Stimulated activated CD8-positive, alpha-beta memory T cell treated with anti-CD3 and anti-CD28 coated beads, Interleukin-15, amount 100 ng/mL, for 24 hours (primary cell): ENCODE results near the gene ABI1.
"Not testable (repeated sequence)": the region's sequence is repeated elsewhere in the genome, so short reads cannot be mapped to it uniquely, and the experiment has no call there.

Experiments
- DNase-seq: peaks from one replicate; pipeline ENCODE4 v3.0.0-alpha.2; 2020; ENCODE audit warnings: low read depth

Gene ABI1

GRCh38 chr10:26804418-26805393 is 56.1 kb downstream of the ABI1 start:
- no peak for DNase-seq

GRCh38 chr10:26803849-26804248 is 56.9 kb downstream of the ABI1 start:
- DNase-seq = no peak

GRCh38 chr10:26802527-26802926 is 58.2 kb downstream of the ABI1 start:
- DNase-seq = no peak

GRCh38 chr10:26801831-26802230 is 58.9 kb downstream of the ABI1 start:
- DNase-seq = no peak

- no peak for DNase-seq
Observed at GRCh38 chr10:26801274-26801673, 59.5 kb downstream of the ABI1 start.

GRCh38 chr10:26800468-26800867 is 60.3 kb downstream of the ABI1 start:
- DNase-seq = no peak

DNA sequence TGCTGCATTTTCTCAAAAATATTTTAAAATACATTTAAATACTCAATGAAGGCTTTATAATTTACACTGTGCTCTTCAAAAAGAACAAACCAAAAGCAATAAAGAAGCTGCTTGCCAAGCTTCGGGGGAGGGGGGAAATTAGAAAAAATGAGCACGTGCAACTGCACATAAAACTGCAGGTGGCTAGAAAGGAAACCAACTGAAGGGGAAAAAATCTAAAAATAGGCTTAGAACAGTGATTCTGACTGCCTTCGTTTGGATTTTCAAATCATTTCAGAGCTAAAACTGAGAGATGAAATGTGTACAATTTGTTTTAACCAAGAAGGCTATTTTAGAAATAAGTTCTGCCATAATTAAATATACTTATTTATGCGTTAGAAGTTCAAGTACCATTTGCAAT is 61.4 kb downstream of the ABI1 start:
- no peak for DNase-seq

DNA sequence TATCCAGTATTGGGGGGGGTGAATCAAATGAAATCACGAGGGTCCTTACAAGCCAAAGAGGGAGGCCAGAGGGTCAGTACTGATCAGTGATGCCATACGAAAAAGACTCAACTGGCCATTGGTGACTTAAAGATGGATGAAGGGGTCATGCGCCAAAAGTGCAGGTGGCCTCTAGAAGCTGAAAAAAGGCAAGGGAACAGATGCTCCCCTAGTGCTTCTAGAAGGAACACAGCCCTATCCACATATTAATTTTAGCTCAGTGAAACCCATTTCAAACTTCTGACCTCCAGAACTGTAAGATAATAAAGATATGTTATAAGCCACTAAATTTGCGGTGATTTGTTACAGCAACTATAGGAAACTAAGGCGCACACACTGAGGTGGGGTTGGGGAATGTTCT is 62.5 kb downstream of the ABI1 start:
- DNase-seq = no peak

DNA sequence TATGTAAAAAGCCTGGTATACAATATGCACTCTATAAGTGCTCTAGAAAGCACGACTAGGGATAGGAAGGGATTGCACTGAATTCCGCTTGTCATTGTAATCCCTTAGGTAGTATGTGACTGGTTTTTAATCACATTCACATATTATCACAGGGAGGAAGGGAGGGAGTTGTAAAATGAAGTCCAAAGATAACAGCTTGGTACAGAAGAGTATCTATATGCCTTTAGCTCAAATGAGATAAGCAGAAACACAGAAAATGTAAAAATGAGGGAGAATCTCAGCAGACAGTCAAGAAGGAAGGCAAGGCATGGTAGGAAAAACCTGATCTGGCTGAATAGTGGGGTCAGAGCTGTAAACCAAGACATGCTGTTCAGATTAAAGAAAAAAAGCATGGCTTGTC is 63.4 kb downstream of the ABI1 start:
- no peak for DNase-seq

DNA sequence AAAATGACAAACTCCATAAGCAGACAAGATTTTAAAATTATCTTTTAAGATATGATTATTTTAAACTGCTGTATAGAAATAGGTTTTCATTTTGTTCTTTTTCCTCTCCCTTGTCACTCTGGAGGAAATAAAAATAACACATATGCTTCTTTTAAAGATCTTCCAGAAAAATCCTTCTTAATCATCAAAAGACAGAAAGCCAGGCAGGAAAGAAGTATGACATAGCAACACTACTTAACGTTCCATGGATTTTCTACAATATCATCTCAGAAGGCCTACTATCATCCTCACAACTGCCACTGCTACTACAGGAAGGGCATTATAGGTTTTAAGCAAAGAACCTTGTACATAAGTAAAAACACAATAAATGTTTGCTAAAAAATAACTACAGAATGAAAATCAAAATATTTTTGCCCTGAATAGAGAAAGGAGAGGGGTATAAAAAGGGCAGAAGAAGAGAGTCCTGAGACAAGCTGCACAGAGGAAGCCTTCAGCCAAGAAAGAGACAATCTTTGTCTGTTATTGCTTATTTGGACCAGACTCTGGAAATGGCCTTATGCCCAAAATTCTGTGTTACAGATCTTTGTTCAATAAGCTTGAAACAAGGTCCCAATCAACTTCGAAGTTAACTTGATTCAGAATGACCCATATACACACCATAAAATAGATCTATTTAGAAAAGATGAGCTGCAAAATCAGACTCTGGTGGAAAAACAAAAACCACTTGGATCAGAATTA is 67.8 kb downstream of the ABI1 start:
- DNase-seq = no peak

GRCh38 chr10:26790221-26790995 is 70.3 kb downstream of the ABI1 start:
- DNase-seq = no peak

DNA sequence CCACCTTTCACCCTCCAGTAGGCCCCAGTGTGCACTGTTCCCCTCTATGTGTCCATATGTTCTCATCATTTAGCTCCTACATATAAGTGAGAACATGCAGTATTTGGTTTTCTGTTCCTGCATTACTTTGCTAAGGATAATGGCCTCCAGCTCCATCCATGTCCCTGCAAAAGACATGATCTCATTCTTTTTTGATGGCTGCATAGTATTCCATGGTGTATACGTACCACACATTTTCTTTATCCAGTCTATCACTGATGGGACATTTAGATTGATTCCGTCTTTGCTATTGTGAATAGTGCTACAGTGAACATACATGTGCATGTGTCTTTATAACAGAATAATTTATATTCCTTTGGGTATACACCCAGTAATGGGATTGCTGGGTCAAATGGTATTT is 71.0 kb downstream of the ABI1 start:
- DNase-seq = not testable (repeated sequence)

DNA sequence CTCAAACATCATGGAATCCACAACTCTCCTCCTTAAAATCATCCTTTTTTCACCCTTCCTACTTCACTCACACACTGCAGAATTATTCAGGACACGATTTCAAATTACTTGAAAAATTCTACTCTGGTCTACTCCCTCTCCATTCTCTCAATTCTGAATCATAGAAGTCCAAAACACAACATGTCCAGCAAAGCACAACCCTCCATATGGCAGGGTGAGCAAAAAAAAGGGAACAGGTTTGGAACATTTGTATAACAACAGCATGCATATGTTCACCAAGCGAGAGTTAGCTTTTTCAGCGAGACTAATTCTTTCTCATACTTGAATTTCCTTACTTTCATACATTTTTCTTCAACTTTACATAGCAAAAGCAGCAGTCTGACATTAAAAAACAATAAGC is 73.4 kb downstream of the ABI1 start:
- DNase-seq = no peak

- DNase-seq = no peak
Observed at GRCh38 chr10:26781797-26782196, 79.0 kb downstream of the ABI1 start.

DNA sequence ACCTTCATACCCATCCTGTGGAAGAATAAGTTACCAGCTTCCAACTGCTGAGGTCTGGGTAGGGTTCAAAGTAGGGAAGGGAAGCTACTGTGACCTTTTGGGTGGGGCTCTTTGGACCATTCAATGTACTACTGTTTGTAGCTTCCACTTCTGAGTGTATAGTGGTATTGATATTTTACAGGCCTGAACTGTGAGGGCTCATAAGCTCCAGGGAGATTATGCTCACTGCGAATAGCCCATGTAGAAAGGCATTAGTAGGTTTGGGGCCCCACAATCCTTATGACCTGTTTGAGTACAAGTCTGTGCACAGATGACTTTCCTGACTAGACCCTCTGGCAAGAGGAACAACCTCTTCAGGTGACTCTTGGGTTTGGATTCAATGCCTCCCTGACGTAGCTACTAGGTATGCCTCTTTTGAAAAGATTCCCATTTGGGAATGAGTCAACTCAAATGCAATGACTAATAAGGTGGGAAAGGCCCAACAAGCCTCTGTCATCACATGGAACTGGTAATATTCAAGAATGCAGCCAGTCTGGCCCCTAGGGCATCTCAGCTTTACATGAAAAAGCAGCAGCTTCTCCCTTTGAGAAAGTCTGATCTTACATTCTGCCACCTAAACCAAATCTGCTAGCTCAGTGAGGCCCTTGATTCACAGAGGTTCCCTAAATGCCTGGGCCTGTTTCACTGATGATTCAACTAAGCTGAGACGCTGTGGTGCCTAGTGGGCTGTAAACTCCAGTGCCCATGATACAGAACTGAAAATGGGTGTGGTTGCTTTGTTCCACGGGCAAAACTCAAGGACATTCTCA is 79.8 kb downstream of the ABI1 start:
- DNase-seq = no peak

GRCh38 chr10:26780106-26780792 is 80.5 kb downstream of the ABI1 start:
- DNase-seq = no peak

DNA sequence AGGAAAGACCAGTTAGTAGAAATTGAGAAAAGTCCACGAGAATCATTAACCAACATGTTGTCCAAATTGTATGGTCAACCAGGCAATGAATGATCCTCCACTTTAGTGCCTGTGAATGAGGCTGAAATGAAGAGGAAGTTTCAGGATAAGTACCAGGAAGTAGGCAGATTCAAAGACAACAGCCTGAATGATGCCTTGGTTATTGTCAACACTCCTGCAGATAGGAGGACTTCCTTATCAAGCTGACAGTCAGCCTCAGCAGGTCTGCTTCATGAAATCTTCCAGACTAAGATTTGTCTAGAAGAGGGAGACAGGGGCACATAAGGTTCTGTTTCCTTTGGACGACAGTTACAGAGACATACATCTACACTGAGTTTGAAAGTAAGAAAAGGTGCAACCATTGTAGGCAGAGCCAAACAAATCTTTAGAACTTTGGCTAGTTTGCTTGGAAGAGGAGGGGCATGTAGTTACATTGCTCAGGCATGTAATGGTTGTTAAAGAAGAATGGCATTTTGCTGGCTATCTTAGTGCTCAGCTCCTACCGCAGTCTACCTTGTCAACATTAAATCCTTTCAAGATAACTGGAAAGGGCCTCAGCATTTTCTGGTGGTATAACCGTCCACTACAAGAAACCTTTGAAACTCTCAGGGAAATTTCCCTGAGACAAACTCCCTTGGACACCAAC is 81.4 kb downstream of the ABI1 start:
- DNase-seq = no peak

GRCh38 chr10:26777686-26778085 is 83.1 kb downstream of the ABI1 start:
- no peak for DNase-seq

DNA sequence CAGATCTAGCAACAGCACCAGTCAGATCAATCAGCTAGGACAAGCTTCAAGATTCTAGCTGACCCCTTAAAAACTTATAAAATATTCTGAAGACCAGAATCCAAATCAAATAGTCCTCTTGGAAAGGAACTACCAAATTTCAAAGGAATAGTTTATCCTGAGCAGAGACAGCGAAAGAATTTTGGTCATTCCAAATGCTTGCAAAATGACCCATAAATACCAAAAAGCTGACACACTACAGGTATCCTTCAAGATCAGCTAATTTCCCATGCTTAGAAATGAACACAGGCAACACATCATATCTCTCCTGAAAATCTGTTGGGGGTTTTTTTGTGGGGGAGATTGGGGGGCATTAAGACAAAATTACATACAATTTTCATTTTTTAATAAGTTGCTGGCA is 84.5 kb downstream of the ABI1 start:
- DNase-seq = no peak

- DNase-seq = no peak
Observed at GRCh38 chr10:26773633-26774032, 87.1 kb downstream of the ABI1 start.
